Activated T-cell treated with anti-CD3 and anti-CD28 coated beads, Interleukin-2, amount 50 U/mL, for 48 hours (primary cell): ENCODE measurements around the gene SUN5.
A peak's percentile ranks its signal among the peaks of the same experiment; 100 is the strongest.

Source experiments
- DNase-seq, 2 experiments: peaks; one replicate each; pipeline ENCODE4 v3.0.0-alpha.2; 2020

SUN5 gene

DNA sequence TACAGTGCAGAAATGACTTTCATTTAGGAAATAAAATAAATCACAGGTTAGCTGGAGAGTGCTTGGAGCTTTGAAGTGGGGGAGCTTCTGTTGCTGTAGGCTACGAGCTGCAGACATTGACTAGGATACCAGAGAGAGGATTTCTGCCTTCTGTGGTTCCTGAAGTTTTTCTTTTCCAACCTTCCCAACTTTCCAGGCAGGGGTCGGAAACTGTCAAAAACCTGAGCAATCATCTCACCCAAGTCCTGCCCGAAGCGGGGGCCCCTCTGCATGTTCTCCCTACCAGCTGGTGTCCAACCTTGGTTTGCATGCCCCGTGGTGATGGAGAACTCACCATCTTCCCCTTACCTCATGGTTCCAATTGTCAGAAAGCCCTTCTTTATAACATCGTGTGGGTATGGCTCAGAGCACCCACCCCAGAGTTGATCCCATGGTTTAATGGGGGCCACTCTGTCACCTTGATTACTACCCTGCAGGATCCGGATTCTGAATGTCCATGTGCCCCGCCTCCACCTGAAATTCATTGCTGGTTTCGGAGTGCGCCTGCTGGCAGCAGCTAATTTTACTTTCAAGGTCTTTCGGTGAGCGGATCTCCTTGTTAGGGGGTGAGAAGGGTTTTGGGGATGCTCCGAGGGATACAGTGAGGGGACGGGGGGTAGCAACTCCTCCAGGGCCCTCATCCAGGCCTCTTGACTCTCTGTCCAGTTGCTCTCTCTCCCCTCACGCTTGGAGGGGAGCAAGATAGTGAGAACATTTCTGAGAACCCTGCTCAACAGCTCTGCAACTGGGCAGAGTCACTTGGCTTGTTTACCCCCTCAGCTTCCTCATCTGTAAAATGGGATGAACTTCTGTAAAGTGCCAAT is 8.3 kb upstream of the SUN5 start:
- no peak for DNase-seq

DNA sequence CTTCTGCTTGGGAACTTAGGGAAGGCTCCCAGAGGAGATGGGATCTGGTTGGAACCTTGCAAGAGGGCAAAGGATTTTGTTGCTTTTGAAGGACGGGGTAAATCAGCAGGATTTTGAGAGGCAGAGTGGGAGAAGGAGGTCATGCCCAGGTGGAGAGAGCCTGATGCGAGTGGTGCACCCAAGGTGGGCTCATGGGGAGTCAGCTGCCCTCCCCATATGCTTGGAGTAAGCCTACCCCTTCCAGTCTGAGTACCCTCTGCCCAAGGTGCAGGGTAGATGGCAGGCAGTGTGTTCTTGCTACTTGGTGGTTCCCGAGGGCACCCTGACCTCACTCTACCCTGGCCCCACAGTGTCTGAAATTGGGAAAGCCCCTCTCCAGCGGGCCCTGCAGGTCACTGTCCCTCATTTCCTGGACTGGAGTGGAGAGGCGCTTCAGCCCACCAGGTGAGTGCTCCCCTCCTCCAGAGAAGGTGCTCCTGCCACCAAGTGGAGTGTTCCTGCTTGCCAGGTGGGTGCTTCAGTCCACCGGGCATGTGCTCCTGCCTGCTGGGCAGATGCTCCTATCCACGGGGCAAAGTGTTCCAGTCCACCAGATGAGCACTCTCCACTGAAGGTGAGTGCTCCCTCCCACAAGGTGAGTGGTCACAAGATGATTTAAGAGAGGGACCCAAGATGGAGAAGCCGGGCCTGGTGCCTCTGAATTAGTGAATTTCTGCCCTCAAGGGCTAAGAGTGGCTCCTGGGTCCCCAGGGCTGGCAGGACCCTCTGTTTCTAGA is 6.6 kb upstream of the SUN5 start:
- no peak for DNase-seq

DNA sequence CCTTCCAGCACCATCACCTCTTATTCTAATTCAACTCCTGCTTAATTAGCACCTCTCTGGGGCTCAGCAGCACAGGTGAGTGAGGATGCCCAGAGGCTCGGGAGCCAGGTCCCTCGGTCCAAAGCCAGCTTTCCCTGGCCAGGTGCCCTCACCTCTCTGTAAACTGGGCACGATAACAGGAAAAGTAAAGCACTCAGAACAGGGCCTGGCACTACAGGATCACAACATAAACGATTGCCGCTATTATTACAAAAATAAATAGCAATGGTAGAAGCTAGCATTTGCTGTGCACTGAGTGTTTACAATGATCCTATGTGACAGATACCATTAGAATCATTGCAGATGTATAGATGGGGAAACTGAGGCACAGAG is 5.9 kb upstream of the SUN5 start:
- no peak for DNase-seq

DNA sequence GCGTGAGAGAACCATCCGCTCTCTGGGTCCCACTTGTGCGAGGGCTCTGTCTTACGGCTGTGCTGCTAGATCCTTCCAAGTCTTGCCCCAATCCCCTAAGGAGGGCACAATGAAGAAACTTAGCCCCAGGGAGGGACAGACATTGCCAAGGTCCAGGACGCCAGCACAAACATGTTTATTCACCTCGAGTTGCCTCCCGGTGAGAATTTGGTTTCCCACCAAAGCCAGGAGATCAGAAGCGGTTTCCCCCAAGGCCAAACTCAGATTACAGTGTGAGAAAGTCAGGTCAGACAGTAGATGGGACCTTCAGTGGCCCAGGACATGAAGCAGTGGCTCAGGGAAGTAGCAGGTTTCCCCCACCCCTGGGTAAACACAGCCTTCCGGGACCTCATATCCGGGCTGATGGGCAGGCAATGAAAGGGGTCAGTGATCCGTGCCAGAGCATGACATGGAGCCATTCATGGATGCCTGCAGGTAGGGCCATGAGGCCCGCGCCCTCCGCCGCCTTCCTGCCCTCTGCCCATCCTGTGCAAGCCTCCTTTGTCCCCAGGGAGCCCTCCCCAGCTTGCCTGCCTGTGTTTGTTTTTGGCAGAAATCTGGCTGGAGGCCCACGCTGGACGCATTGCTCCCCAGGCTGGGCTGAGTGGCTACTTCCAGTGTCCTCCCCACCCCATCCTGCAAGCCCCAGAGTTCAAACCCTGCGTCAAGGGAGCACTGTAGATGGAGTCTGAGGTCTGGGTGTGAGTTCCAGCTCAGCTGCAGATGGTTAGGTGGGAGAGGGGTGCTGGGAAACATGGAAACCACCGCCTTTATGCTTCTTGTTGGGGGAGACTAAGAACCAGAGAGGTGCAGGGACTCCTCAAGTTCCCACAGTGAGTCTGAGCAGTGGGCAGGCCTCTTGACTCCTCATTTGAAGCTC is 5.2 kb upstream of the SUN5 start:
- no peak for DNase-seq

DNA sequence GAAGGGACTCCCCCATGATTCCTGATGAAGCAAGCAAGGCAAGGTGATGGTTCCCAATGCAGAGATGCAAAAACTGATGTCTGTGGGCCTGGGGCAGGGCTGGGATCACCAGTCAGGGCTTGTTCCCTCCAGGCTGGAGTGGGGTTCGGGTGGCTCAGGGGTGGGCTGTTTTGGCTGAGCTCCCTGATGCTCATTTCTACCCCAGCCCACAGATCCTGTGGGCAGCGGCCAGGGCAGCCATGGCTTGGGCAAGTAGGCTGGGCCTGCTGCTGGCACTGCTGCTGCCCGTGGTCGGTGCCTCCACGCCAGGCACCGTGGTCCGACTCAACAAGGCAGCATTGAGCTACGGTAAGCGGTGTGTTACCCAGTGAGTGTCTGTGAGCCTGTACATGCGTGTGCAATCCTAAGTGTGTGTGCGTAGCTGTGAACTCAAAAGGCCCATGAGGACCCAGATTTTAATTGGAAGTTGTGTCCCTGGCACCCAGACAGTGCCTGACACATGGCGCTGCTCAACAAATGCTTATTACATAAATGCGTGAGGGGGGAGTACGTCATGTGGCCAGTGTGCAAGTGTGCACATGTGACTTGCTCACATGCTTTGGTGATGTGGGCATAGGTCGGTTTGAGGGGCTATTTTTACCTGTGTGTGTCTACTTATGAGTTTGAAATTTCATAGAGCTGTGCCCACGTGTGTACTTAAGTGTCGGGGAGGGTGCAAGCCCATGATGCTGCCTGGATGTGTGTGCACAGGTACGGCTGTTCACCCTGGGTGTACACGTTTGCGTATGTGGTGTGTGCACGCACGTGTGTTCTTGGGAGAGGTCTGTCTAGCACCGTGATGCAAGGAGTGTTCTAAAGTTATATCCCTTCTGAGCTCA is 4.3 kb upstream of the SUN5 start:
- no peak for DNase-seq

DNA sequence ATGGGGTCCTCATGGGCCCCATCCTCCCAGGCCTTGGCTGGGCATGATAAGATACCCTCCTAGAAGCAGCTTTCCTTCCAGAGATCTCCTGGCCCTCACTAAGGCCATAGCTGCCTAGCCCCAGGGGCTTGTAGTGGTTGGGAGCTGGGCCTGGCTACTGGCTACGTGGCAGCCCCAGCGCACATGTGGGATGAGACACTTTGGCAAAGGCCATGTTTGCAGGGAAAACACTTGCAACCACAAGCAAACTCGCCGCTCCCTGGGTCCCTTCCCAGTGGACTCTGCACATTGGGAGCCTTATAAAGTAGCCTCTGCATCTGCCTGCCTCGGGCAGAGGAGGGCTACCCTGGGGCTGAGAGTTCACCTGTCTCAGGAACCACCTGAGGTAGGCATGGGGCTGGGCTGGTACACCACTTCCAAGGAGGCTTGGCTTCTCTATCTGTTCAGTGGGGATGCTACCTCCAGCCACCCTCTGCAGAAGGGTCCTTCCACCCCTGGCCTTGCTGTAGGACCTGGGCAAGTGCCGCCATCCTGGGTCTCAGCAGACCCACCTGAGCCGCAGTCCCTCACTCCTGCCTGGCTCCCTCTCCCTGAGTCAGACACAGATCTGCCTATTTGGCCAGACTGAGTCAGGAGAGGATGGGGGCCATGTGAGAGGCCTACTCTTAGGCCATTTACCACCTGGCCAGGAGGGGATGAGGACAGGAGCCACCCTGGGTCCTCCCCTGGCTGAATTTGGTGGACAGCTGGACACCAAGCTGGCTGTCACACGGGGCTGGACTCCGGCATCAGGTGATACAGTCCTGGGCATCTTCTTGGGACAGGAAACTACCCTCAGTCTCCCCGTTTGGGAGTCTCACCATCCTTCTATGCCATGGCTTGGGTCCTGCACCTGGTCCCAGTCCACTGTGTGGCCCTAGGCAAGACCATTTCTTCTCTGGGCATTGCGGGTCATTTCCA is 3.4 kb upstream of the SUN5 start, which contains the start of gene BPIFB2:
BPIFB2 (plus strand) TSS at position 329 of the 960 bp plus-strand sequence. CDS start 871 bp downstream, outside the sequence.
- DNase-seq: no peak

DNA sequence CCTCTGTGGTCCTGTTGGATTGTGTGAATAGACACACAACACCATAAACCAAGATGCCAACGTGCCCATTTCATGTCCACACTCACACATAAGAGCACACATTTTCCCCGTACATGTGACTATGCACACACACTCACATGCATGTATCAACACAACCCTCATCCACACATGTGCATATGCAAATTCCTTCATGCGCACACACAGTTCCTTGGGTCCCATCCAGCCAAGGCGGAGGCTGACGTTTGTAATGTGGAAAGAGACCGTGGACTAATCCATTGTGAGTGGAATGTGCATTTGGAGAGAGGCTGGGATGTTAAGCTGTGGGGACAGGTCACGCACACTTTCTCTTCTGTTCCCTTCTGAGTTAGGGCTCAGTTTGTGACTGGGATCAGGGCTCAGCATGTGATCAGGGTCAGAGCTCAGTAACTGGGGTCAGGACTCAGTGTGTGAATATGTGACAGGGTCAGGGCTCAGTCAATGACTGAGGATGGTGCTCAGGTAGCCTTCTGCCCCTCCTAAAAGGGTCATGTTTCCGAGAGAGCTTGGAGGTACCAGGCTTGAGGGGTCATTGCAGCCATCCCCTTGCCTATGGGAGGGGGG is 2.6 kb upstream of the SUN5 start:
- DNase-seq: no peak

DNA sequence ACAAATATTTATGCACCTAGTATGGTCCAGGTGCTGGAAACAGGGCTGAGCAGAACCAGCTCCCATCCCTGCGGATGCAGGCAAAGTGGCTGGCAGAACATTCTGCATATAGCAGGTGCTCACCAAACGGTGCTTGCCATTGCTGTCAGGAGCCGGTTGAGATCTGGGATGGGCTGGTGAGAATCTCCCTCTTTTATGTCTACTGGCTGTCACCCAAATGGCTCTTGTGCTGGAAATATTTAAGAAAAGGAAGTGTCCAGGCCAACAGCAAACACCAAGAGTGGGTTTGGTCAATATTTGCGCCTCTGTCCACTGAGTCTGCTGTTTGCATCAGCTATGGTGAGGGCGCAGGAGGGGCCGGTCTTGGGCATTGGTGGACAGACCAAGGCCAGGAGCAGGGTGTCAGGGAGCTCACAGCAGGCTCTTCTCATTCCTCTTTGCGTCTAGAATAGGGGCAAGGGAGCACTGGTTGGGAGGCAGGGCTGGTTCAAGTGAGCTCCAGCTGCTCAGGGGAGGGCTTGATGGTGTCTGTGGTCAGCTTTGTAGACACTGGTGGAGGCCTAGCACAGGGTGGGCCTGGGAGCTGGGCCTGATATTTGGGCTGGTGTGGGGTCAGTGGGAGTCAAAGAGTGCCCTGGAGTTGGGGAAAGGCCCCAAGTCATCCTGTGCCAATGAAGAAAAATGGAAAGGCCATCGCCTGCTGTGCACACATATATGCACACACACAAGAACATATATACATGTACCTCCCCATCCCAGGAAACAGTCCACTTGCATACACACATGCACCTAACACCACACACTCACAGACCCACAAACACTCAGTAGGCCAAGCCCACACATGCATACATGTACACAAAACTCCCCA is 1.9 kb upstream of the SUN5 start:
- DNase-seq: no peak

DNA sequence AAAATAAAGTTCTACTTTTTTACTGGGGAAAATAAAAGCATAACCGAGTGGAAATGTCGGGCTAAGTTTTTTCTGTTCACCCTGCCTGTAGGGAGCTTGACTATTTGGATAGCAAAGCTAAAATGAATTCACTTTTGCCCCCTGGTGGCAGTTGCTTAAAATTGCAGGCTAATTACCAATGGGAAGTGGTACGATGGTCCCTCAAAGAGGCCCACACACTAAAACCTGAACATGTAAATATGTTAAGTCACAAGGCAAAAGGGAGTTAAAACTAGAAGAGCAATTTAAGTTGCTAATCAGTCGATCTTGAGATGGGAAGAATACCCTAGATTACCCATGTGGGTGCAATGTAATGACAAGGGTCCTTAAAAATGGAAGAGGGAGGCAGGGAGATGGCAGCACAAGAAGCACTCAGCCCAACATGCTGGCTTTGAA is 916 bp upstream of the SUN5 start:
- peak; percentile 26 to 38 for DNase-seq

DNA sequence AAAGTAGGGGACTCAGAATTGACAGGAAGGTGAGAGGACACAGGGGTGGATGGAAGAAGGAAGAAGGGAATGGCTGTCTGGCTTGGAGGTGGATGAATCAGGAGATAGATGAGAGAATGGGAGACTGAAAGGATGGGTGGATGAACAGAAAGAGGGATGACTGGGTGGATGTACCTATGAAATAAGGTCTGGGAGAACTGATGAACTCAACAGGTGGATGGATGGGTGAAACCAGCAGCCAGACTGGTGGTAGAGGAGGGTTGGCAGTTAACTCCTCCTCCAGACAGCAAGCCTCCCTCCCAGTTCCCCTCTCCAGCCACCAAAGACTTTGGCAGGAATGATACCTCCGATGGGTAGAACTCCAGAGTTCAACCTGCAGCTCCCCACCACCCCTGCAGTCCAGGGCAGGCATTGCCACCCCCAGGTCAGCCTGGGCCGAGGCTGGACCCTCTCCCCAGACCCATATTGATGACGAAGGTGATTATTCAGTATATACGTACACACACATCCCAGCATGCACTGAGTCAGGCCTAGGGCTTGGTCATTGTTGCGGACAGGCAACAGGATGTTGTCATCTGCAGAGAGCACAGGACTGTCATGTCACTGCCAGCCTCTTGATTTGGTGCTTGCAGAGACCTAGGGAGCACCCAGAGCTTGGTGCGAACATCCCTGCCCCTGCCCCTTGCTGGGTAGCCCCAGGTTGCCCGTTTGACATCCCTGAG is 2.0 kb downstream of the SUN5 start:
- no peak for DNase-seq

DNA sequence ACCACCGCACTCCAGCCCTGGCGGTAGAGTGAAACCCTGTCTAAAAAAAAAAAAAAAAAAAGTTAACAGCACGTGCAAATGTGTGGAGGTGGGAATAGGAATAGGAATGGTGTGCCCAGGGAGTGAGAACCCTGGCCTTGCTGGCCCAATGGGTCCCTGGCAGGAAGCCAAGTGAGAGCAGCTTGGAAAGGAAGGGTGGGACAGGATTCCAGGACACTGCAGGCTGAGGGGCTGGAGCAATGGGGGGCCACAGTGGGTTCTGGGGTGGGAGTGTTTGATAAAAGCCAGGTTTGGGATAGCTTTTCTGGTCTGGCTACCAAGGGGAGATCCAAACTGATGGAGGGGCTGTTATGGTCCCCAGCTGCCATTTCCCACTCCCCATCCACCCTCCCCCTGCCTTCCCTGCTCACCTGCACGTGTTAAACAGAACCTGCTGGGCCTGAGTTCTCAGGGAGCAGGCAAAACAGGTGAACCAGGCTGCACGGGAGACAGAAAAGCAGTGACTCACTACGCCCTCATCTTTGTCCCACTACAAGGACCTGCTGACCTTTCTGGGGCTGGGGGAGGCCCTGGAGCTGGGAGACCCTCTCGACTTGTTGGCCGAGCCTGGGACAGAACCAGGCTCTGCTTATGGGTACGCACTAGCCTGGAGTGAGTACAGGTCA is 3.3 kb downstream of the SUN5 start:
- DNase-seq: no peak

DNA sequence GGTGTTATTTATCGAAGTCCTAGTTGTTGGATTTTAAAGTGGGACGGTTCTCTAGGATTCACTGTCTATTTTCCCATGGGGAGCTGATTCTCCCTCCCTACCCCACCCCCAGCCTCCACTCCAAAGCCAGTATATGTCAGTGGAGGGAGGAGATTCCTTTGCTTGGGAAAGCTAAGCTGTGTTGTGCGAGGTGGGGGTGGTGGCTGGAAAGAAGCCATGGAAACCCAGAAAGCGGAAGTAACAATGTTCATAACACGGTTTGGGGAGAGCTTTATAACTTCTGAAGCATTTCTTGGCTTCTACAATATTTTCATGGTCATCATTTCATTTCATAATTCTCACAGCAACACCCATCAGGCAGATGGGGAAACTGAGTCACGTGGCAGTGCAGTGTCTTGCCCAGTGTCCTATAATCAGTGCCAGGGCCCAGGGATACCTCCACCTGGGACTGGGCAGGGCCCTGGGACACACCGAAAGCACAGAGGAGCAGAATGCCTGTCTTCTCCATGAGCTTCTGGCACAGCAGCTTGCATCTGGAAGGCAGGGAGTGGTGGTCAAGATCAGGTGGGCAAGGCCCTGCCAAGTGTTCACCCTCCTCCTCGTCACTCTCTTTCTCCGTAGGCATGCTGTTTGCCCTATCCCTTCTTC is 4.5 kb downstream of the SUN5 start:
- no peak for DNase-seq

DNA sequence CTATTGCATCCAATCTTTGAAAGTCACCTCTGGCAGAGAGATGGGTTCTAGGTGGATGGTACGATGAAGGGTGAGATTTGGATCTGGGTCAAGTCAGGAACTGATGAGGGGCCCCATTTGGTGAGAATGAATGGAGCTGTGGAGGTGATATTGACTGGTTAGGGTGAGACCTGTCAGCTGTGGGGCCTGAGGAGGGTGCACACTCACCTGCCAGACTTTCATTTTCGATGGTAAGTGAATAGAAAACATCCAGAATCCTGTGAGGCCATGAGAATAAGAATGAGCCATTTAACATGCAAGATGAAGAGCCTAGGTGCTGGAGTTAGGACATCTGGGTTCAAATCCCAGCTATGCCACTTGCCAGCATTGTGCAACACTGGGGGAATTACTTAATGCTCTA is 6.8 kb downstream of the SUN5 start:
- no peak for DNase-seq

DNA sequence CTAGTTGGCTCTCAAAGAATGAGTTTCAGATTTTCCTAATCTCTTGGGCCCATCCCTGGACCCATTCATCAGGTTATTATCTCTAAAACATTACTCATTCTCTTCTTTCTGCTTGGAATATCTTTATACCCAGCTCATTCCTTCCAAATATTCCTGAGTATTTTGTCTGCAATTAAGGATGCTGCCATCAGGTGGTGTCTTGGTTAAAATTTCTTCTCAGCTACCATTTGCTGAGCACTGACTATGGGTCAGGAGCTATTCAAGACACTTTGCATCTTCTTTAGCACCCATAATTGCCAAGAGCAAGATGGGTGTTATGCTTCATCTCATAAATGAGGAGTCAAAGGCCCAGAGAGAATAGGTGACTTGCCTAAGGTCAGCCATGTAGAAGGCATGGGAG is 8.4 kb downstream of the SUN5 start:
- DNase-seq: no peak

DNA sequence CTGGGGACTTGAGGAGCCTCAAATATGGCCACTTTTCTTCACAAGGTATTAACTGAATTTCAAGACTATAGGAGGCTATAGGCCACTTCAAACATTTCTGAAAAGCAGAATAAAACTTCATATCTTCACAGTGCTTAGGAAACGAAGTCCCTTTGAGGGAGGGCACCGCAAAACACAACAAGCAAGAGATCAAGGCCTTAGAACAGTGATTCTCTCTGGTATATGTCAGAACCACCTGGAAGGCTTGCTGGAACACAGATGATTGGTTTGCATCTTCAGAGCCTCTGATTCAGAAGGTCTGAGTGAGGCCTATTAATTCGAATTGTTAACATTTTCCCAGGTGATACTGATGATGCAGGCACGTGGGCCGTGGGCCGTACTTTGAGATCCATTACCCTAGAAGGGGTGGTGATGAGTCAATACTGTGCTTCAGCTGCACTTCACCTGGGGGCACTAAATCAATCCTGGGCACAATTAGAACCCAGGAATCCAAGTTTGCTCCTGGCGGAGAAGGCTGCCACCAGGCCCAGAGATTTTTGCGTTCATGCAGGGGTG is 10.7 kb downstream of the SUN5 start:
- no peak for DNase-seq

DNA sequence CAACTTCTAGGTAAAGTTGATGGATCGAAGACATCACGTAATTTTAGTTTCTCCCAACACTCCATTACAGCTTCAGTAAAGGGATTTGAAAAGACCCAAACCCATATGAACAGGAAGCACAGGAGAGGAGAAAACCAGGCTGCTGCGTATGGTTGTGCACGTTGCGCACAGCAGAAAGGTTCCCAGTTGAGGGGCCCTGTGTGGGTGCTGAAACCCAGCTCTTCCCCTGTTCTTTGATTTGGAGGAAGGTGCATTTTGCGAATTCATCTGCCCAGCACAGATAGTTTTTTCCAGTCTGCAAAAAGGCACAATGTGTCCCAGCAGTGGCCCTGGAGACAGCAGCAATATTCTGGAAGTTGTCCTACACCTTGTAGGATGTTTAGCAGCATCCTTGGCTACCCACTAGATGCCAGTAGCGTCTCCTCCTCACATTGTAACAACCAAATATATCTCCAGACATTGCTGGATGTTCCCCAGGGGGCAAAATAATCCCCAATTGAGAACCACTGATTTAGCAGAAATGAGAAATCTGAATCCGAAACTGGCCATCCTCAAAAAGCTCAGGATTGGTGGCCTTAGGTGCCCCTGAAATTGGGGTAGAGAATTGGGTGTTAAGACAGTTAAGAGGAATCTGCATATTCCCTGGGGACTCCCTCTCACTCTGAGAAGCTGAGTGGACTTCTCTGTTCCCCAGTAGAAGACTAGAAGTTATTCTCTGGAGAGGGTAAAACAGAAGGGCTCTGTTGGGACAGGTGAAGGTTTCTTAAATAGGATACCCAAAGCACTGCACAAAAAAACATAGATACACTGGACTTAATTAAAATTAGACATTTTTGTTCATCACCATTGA is 12.2 kb downstream of the SUN5 start:
- DNase-seq: no peak
